NCI-H526 (cell line): ENCODE measurements around the gene ZNF526.
A peak's percentile ranks its signal among the peaks of the same experiment; 100 is the strongest.

Experiments used
- DNase-seq, 2 experiments: peaks; one replicate each; lab custom pipeline; 2025; lab: John Stamatoyannopoulos, UW

The ZNF526 gene

GRCh38 chr19:42196011-42197001, 23.8 kb upstream of the ZNF526 start:
- DNase-seq, result no peak

DNA sequence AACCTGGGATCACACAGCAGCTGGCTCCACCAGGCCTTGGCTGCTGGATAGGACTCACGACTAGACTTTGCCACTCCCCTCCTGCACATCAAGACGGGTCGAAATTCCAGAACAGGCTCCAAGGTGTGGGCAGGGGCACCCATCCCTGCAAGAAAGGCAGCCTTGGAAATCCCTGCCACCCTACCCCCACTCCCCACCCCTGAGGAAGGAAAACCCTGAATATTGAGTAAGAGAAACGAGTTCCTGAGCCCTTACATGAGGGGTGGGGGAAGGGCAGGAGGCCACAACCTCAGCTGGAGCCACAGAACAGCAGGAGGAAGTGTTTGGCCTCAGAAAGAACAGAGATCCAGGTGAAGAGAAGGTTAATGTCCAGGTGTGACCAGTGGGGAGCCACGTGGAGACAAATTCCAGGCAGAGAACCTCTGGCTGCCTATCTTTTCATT, 22.7 kb upstream of the ZNF526 start:
- no peak for DNase-seq

DNA sequence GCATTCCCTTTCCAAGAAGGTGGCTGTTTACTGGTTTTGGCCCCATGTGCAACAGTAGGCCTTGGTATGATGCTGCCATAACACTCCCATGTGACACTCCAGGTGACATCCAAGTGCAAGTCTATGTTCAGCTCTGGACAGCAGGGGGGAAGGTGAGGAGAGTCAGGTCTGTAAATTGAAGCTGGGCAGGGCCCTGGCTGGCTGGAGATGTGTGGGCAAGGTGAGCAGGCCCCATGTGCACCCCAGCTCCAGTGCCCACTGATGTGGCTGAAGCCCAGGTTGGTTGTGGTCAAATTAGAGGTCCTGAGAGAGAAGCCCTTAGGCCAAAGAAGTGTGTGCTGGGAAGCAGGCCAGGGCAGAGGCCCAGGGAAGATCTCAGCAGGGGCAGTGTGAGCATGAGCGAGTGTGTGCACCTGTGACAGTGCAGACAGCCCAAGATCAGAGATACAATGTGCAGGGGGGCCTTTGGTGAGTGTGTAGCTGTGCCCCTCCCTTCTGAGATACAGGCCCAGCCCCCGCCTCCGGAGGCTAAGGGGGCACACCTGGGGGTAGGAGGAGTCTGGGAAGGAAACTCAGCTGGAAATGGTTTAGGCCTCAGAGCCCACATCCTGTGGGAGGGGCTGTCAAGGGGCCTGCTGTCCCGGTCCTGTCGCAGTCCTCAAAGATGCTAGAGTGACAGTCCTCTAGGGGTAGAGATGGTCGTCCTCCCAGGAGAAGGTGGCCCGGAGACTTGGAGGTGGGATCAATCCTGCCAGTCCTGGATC, 21.3 kb upstream of the ZNF526 start:
- no peak for DNase-seq

DNA sequence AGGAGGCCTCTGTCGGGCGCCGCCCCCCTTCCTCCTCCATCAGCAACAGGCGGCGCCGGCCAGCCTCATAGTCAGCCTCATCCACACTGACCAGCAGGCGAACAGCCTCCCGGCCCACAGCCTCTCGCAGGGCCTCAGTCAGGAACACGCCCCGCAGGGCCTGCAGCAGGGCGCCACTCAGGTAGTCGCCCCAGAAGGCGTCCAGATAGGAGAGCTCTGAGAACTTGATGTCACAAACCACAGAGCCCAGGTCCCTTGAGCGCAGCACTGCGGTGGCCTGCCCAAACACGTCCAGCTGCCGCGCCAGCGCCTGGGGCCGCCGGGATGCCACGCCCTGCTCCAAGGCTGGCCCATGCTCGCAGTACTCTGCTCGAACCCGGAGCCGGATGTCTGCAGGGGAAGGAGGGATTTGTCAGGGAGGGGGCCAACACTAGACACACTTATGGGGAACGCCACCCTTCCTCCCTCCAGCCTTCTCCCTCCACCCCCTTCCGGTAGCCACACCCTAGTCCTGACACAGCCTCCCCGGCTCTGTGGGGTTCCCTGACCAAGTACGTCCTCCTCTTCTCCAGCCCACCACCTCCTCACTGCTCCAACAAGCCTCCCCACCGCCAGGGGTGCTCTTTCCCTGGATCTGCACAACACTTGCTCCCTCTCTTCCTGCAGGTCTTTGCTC, 20.5 kb upstream of the ZNF526 start:
- peak in 1 of 2 experiments; percentile 70 for DNase-seq

GRCh38 chr19:42200116-42200715, 19.9 kb upstream of the ZNF526 start:
- no peak for DNase-seq

GRCh38 chr19:42201489-42202289, 18.4 kb upstream of the ZNF526 start:
- DNase-seq, result no peak

GRCh38 chr19:42202290-42202880, 17.7 kb upstream of the ZNF526 start:
- DNase-seq, result no peak

DNA sequence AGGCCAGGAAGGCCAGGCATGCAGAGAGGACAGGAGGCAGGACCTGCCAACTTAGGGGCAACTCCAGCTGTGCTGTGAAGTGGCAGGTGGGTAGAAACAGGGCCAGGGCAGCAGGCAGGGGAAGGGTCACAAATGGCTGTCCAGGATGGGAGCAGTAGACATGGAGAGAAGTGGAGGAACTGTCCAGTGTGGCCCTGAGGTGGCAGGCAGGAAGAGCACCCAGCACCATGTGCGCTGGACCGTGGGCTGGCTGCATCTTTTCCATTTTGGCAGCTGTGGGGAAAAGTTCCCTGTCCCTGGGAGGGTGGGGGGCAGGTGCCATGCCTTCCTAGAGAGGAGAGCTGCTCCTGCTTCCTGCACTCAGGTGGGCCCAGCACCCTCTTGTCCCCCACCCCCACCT, 16.4 kb upstream of the ZNF526 start:
- DNase-seq, result no peak

DNA sequence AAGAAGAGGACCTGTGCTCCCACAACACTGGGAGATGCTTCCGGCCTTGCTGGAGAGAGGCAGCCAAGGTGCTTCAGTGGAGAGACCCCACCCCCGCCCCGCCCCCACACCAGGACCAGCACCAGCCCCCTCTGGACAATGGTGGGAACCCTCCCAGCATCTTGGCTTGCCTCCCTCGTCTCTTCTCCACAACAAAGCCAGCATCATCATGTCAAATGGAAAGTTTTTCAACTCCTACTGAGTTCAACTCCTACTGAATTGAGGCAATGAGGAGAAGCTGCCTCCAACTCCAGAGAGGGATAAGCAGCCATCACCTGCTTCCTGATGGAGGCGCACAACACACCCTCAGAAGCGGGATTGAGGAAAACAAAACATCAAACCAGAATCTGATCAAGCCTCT, 15.4 kb upstream of the ZNF526 start:
- no peak for DNase-seq

- no peak for DNase-seq
Observed at GRCh38 chr19:42206871-42207755, 13.0 kb upstream of the ZNF526 start.

- no peak for DNase-seq
Observed at GRCh38 chr19:42207767-42208271, 12.3 kb upstream of the ZNF526 start.

DNA sequence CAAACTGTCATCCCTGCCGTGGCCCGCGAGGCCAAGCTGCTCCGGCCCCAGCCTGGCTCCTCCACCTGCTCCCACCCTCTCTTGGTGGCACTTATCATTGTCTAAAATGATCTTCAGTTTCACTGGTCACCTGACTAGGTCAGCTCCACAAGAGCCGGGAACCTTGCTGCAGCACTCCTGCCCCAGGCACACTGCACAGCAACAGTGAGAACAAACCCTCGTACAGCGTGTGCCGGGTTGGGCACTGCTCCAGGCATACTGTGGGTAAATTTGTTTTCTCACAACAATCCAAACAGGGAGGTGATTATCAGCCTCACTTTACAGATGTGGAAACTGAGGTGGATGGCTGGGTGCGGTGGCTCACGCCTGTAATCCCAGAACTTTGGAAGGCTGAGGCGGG, 11.5 kb upstream of the ZNF526 start:
- DNase-seq, result no peak

DNA sequence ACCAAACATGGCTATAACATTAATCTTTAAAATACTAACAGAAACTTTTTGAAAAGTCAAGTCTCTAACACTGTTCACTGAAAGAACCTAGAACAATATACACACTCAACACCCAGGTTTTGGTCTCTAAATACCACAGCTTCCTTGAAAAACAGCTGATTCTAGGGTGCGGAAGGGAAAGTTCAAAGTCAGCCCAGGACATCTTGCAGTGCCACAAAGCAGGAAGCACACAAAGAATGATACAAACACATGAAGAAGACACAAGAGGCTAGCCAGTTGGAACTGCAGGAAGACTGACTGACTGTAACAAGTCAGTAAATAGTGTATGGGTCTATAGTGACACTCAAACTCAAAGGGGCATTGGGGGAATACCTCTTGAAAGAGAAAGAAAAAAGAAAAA, 7.2 kb upstream of the ZNF526 start:
- no peak for DNase-seq

GRCh38 chr19:42214810-42215485, 5.2 kb upstream of the ZNF526 start:
- DNase-seq, result no peak

DNA sequence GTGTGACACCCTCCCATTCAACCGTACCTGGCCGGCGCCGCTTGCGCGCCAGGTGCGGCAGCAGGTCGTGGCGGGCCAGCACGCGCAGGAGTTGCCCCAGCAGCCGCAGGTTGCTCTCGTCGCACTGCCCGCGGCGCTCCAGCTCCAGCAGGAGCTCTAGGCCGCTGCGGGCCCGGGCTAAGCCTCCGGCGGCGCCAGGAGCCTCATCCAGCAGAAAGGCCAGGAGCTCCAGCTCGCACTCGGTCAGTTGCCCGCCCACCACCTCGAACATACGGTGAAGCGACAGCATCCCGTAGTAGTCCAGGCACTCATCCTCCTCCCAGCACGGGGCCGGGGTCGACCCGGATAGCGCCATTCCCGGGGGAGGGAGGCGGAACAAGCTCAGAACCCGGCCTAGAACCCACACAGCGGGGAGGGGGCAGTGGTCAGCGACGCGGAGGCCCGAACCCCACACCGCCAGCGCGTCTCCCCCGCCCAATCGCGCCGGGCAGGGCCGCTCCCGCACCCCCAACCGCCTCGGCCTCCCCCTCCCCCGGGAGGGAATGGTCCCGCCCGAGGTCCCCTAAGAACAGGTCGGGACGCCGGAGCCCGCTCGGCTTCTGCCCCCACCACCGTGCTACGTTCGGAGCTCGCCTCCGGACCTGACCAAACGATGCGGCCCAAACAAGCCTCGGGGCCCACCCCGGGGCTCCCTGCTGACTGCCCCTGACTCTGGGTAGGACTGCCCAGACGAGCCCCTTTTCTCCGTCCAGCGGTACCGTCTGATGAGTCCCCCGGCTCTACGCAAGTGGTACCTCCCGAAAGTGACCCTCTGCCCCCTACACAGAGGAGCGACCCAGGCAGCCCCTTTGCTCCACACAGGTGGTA, 3.2 kb upstream of the ZNF526 start:
- DNase-seq, result peak; percentile 65 to 87

- DNase-seq, result peak; percentile 91 to 98
Observed at GRCh38 chr19:42217520-42218437, 2.3 kb upstream of the ZNF526 start, which contains the start of gene DEDD2. DEDD2 (minus strand) TSS chr19:42217677; CDS start chr19:42217007, 670 bp downstream.

DNA sequence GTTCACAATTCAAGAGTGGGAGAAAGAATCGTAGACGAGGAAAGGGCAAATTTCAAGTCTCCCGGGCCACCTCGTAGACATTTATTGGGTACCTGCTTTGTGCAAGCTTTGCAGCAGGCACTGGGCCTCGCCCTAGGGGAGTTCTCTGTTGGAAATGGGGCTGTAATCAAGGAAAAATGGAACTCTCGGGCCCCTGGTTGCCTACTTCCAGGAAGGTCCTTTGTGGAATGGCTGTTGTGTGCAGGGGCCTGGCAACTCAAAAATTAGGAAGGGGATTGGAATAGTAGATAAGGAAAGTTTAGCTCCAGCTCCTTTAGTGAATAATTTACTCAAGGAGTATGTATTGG, 612 bp downstream of the ZNF526 start:
- no peak for DNase-seq
